Neural cell (in vitro differentiated cells): ENCODE data around the gene ABHD14A.

Experiments
- MXI1 ChIP-seq: fragments of 450-650 bp; conservative IDR thresholded peaks from 2 replicates; pipeline ENCODE4 v1.6.1; 2014; ENCODE audit warnings: antibody characterized with exemption, mild to moderate bottlenecking; ENCODE audit not compliant: poor library complexity, severe bottlenecking
- RAD21 ChIP-seq: fragments of 450-650 bp; conservative IDR thresholded peaks from 2 replicates; pipeline ENCODE4 v1.6.1; 2014; ENCODE audit warnings: antibody characterized with exemption, mild to moderate bottlenecking, moderate library complexity
- TF ChIP-seq, protein P1 (sequence below): fragments of 450-650 bp; IDR thresholded peaks from 2 replicates; pipeline ENCODE4 v1.5.1; 2014; ENCODE audit warnings: antibody characterized with exemption, mild to moderate bottlenecking, moderate library complexity; ENCODE audit not compliant: poor library complexity, severe bottlenecking
- TF ChIP-seq, protein P2 (sequence below): IDR thresholded peaks from 2 replicates; pipeline ENCODE4 v1.6.1; 2012; ENCODE audit warnings: borderline replicate concordance

GRCh38 chr3:52022323-52023100 is 47.6 kb downstream of the ABHD14A start:
- TF ChIP-seq RAD21 (no peak), MXI1 (no peak)
- TF ChIP-seq, protein P1, sequence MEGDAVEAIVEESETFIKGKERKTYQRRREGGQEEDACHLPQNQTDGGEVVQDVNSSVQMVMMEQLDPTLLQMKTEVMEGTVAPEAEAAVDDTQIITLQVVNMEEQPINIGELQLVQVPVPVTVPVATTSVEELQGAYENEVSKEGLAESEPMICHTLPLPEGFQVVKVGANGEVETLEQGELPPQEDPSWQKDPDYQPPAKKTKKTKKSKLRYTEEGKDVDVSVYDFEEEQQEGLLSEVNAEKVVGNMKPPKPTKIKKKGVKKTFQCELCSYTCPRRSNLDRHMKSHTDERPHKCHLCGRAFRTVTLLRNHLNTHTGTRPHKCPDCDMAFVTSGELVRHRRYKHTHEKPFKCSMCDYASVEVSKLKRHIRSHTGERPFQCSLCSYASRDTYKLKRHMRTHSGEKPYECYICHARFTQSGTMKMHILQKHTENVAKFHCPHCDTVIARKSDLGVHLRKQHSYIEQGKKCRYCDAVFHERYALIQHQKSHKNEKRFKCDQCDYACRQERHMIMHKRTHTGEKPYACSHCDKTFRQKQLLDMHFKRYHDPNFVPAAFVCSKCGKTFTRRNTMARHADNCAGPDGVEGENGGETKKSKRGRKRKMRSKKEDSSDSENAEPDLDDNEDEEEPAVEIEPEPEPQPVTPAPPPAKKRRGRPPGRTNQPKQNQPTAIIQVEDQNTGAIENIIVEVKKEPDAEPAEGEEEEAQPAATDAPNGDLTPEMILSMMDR, result no peak
- TF ChIP-seq, protein P2, sequence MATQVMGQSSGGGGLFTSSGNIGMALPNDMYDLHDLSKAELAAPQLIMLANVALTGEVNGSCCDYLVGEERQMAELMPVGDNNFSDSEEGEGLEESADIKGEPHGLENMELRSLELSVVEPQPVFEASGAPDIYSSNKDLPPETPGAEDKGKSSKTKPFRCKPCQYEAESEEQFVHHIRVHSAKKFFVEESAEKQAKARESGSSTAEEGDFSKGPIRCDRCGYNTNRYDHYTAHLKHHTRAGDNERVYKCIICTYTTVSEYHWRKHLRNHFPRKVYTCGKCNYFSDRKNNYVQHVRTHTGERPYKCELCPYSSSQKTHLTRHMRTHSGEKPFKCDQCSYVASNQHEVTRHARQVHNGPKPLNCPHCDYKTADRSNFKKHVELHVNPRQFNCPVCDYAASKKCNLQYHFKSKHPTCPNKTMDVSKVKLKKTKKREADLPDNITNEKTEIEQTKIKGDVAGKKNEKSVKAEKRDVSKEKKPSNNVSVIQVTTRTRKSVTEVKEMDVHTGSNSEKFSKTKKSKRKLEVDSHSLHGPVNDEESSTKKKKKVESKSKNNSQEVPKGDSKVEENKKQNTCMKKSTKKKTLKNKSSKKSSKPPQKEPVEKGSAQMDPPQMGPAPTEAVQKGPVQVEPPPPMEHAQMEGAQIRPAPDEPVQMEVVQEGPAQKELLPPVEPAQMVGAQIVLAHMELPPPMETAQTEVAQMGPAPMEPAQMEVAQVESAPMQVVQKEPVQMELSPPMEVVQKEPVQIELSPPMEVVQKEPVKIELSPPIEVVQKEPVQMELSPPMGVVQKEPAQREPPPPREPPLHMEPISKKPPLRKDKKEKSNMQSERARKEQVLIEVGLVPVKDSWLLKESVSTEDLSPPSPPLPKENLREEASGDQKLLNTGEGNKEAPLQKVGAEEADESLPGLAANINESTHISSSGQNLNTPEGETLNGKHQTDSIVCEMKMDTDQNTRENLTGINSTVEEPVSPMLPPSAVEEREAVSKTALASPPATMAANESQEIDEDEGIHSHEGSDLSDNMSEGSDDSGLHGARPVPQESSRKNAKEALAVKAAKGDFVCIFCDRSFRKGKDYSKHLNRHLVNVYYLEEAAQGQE, result no peak
